Lower leg skin (tissue), 3 donors: Measurements from ENCODE around the gene DDN.

Source experiments
- POLR2A ChIP-seq, 2 donors: fragments of 450-650 bp; IDR thresholded peaks; one replicate each; pipeline ENCODE4 v1.6.1; 2016 to 2017; ENCODE audit warnings: antibody characterized with exemption in 2 of 2, mild to moderate bottlenecking in 1 of 2, moderate library complexity in 1 of 2
- TF ChIP-seq, protein P1 (sequence below), 3 donors: fragments of 450-650 bp; IDR thresholded peaks; one replicate each; pipeline ENCODE4 v1.5.1; 2016; ENCODE audit warnings: antibody characterized with exemption in 3 of 3, mild to moderate bottlenecking in 3 of 3, moderate library complexity in 2 of 3

DNA sequence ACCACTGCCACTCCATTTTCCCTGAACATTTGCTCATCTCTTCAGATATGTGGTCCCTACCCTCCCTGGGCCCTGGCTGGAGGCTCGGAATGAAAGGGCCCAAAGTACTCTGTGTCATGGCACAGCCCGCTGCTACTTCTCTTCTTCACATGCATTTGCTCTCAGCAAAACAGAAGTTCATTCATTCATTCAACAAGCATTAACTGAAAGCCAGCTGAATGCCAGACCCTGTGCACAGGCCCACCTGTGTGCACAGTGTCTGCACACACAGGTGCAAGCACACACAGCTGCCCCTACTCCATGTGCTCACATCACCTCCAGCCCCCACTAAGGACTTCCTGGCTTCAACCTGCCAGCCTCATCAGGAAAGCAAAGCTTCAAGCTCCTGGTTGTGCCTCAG lies 13.3 kb downstream of the DDN start:
- TF ChIP-seq, protein P1, sequence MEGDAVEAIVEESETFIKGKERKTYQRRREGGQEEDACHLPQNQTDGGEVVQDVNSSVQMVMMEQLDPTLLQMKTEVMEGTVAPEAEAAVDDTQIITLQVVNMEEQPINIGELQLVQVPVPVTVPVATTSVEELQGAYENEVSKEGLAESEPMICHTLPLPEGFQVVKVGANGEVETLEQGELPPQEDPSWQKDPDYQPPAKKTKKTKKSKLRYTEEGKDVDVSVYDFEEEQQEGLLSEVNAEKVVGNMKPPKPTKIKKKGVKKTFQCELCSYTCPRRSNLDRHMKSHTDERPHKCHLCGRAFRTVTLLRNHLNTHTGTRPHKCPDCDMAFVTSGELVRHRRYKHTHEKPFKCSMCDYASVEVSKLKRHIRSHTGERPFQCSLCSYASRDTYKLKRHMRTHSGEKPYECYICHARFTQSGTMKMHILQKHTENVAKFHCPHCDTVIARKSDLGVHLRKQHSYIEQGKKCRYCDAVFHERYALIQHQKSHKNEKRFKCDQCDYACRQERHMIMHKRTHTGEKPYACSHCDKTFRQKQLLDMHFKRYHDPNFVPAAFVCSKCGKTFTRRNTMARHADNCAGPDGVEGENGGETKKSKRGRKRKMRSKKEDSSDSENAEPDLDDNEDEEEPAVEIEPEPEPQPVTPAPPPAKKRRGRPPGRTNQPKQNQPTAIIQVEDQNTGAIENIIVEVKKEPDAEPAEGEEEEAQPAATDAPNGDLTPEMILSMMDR (IDR thresholded peaks at IDR 0.05): no peak
- TF ChIP-seq POLR2A (IDR thresholded peaks at IDR 0.05): no peak
